HG02610 (cell line): Measurements from ENCODE around the gene HDLBP.

ENCODE experiments used
- ATAC-seq: cut with Tn5 transposase; IDR thresholded peaks from one replicate; pipeline ENCODE4 v1.9.1; 2021; ENCODE audit warnings: mild to moderate bottlenecking, moderate library complexity; ENCODE audit not compliant: unreplicated experiment

HDLBP gene

DNA sequence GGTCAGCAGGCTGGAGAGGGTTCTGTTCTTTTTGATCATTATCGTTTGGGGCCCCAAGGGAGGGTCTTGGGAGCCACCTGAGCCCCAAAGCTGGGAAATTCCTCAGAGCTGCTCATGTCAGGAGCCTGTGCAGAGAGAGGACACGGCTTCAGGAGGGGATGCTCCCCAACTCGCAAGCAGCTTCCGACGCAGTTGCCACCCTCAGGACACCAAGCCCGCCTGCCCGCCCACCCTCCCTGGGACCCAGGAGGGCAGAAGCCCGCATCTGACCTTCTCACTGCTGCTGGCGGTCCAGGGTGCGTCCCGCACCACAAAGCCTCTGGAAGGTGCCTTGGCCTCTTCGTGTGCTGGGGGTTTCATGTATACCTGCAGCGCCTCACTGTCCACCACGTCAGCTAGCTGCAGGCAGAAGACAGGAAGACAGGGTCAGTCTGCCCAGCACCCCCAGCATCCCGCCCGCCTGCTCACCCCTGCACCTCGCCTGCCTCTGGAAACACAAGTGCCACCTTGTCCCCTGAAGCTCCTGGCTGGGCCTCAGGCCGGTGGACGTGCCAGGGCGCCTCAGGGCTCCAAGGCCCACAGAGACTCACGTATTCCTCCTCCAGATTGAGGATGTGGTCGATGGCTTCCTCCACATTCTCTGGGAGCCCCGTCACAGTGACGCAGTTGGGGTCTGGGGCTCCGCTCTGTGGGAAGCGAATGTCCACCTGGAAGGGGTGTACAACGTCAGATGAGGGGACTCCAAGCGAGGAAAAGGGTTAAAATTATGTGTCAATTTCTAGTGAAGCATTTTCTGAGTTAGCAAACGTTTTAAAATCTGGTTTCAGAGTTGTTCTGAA lies 85.7 kb downstream of the HDLBP start:
- no peak for ATAC-seq

GRCh38 chr2:241228860-241229516 lies 86.5 kb downstream of the HDLBP start:
- ATAC-seq, result no peak

GRCh38 chr2:241228081-241228859 lies 87.2 kb downstream of the HDLBP start:
- ATAC-seq, result no peak

GRCh38 chr2:241227594-241227993 lies 87.9 kb downstream of the HDLBP start:
- ATAC-seq, result no peak

DNA sequence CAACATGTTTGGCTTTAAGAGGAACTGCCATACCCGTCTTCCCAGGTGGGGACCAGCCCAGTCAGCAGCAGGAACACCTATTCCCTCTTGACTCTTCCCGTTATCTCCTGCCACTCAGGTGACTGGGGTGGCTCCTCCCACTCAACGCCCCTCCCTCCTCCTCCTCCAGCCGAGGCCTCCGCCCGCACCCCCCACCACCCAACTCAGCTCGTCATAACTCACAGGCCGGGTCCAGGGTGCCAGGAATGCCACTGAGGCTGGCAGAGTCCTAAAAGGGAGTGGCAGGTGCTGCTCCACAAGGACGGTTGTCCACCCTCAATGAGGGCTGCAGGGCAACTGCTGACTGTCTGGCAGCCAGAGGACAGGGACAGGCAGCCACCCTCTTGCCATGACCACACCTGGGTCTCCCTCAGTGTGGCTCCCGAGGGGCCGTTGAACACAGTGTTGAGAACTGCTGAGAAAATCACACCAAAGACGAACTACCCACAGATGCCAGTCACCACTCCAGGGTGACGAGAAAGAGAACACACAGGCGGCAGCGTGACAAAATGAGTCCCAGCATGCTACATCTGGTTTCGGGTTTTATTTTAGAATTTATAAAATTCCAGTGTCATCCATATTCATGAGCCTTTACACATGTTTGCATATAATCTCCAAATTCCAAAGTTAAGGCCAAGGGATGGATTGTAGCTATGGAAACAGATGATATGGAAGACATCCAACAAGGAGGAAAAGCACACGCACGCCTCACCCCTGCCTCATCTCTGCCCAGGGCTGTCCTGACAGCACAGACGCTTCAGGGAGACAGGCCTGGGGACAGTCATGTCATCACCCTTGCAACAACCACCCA lies 88.5 kb downstream of the HDLBP start:
- ATAC-seq, result no peak

- ATAC-seq, result no peak
Measured at GRCh38 chr2:241225983-241226382, 89.5 kb downstream of the HDLBP start.

DNA sequence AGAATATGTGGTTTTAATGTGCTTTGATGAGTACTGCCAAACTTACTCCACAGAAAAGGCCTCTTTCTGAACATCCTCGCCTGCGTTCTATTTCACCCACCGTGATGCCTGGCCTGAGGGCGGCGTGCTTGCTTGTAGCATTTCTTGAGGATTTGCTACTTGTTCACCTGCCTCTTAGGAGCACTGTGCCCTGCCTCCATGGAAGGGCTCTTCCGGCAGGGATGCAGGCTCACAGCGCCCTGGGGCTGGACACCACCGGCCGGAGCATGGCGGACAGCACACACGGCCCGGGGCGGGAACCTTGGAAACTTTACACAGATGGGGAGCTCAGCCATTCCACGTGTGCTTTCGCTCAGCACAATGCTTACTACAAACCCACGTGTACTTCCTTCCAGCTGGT lies 89.9 kb downstream of the HDLBP start:
- ATAC-seq, result no peak

DNA sequence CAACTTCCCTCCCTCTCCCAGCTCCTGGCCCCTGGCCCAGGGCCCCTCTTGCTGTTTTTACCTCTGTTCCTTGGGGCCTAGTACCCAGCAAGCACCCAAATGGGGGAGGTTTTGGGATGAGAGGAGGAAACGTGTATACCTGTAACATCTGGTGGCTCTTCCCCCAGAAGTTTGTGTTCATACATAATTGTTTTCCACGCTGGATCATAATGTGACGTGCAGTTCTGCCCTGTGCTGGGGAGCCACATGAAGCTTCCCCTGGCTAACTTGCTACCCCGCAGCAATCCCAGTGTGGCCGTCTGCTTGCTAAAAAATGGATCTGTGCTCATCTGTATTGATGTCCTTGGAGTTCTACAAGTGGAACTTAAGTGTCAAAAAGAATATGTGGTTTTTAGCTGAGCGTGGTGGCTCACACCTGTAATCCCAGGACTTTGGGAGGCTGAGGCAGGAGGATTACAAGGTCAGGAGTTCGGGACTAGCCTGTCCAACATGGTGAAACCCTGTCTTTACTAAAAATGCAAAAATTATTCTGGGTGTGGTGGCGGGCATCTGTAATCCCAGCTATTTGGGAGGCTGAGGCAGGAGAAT lies 90.5 kb downstream of the HDLBP start:
- ATAC-seq, result no peak

DNA sequence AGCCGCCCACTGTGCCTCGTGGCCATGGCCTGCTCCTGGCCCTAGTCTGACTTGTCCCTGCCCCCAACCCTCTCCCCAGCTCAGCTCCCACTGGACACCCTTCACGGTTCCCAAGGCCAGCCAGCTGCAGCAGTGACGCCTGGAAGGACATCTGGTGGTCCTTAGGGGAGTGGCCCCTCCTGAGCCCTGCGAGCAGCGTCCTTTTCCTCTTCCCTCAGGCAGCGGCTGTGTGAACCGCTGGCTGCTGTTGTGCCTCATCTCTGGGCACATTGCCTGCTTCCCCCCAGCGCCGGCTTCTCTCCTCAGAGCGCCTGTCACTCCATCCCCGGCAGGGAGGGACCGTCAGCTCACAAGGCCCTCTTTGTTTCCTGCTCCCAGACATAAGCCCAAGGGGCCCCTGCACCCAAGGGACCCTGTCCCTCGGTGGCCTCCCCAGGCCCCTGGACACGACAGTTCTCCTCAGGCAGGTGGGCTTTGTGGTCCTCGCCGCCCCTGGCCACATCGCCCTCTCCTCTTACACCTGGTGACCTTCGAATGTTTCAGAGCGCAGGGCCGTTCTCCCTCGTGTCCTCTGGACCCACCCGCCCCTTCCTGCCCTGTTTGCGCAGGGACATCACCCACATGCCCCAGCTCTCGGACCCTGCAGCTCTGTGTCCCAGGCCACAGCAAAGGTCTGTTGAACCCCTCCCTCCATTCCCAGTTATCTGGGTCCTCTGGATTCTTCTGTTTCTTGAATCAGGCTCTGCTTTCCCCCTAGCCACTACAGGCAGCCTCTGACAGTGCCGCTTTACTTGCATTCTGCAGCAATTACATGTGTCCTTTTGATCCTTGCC lies 91.2 kb downstream of the HDLBP start:
- no peak for ATAC-seq

- ATAC-seq, result no peak
Measured at GRCh38 chr2:241223211-241224017, 92.1 kb downstream of the HDLBP start.

GRCh38 chr2:241219856-241220356 lies 95.6 kb downstream of the HDLBP start:
- no peak for ATAC-seq

- no peak for ATAC-seq
Measured at GRCh38 chr2:241219030-241219382, 96.5 kb downstream of the HDLBP start.

DNA sequence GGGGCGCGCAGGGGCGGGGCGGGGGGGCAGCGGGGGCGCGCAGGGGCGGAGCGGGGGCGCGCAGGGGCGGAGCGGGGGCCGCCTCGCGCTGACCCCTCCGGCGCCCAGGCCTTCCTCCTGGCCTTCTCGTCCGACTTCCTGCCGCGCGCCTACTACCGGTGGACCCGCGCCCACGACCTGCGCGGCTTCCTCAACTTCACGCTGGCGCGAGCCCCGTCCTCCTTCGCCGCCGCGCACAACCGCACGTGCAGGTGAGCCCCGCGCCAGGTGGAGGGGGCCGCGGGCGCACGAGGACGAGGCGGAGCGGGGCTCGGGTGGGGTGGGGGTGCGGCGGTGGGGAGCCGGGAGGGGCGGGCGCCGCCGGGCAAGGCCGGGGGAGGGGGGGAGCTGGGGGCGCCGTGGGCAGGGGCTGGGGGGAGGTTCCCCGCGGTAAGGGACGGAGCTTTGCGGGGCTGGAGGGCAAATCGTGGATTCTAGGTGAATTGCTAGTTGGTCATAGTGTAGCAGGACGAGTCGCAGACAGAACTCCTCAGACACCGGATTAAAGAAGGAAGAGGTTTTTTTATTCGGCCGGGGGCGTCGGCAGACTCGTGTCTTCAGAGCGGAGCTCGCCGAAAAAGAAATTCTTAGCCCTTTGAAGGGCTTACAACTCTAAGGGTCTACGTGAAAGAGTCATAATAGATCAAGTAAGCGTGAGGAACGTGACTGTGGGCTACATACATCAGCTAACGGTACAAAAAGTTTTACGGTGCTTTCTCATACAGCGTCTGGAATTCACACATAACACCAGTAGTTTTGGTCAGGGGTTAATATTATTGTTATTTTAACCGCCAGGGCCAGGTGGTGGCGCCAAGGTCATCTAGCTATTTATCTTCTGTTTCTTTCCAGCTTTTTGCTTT lies 97.1 kb downstream of the HDLBP start:
- no peak for ATAC-seq

DNA sequence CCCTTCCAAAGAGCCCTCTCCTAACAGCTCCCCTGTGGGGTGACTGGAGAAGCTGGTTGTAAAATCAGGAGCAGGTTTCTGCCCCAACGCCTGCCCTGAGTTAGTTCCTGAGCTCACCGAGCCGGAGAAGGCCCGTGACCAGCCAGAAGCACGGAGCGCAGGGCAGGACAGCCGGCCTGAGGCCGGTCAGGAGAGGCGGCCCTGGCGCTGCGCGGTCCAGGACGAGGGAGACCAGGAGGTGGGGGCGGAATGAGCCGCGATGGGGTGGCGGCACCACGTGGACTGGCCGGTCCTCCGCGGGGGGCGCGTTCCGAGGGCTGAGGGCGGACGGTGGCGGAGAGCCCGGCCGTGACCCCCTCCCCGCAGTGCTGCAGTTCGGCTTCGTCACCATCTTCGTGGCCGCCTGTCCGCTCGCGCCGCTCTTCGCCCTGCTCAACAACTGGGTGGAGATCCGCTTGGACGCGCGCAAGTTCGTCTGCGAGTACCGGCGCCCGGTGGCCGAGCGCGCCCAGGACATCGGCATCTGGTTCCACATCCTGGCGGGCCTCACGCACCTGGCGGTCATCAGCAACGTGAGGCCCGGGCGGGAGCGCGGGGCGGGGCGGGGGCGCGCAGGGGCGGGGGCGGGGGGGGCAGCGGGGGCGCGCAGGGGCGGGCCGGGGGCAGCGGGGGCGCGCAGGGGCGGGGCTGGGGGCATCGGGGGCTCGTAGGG lies 98.0 kb downstream of the HDLBP start:
- no peak for ATAC-seq

- no peak for ATAC-seq
Measured at GRCh38 chr2:241216211-241216761, 99.2 kb downstream of the HDLBP start.

DNA sequence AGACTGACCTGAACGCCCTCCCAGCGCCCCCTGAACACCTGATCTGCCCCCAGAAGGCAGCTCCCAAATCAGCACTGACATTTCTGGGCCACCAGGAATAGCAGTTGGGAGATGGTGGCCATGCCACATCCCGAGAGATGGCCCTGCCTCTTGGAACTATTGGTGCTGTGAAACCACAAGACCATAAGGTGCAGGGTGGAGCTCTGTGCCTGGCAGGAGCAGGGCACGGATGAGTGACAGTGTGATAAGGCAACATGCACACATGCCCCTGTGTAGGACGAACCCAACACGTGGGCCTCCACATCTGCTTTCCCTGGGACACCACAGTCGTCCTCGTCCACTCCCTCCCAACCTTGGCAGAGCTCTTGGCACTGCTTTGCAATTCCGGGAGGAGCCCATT lies 100.1 kb downstream of the HDLBP start:
- no peak for ATAC-seq

DNA sequence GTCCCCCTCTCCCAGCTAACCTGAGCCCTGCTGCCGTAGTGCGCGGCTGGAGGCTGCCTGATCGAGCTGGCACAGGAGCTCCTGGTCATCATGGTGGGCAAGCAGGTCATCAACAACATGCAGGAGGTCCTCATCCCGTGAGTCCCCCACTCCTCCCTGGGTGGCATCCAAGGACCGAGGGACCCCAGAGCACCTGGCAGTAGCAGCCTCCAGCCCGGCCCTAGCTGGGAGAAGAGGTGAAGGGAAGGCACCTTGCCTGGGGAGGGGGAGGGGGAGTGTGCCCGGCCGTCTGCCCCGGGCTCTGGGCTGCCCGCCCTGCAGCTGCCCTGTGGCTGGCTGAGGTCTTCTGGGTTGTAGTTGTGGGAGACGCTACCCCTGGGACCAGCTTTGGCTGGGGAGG lies 100.7 kb downstream of the HDLBP start:
- no peak for ATAC-seq
